Activated CD8-positive, alpha-beta memory T cell treated with anti-CD3 and anti-CD28 coated beads, Interleukin-2, amount 50 U/mL, for 24 hours (primary cell): ENCODE data around the gene KSR1.
"Not testable (repeated sequence)": the region's sequence is repeated elsewhere in the genome, so short reads cannot be mapped to it uniquely, and the experiment has no call there.

Experiments
- DNase-seq: peaks from one replicate; pipeline ENCODE4 v3.0.0-alpha.2; 2020; ENCODE audit errors: extremely low read depth

Gene KSR1

DNA sequence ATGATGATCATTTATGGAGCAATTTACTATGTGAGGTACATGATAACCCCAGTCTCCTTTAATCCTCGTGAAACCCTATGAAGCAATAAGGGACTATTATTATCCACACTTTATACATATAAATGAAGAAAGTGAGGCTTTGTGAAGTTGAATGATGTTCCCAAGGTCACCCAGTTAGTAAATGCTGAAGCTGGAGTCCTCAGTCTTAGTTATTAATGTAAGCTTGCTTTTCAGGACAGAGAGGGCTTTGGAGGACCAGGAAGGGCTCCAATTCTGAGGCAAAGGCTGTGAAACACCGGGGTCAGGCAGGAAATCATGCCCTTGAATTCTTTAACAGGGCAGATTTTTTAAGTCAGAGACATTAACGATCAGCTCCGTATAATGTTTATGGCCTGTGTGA is 36.8 kb downstream of the KSR1 start:
- DNase-seq, result no peak

DNA sequence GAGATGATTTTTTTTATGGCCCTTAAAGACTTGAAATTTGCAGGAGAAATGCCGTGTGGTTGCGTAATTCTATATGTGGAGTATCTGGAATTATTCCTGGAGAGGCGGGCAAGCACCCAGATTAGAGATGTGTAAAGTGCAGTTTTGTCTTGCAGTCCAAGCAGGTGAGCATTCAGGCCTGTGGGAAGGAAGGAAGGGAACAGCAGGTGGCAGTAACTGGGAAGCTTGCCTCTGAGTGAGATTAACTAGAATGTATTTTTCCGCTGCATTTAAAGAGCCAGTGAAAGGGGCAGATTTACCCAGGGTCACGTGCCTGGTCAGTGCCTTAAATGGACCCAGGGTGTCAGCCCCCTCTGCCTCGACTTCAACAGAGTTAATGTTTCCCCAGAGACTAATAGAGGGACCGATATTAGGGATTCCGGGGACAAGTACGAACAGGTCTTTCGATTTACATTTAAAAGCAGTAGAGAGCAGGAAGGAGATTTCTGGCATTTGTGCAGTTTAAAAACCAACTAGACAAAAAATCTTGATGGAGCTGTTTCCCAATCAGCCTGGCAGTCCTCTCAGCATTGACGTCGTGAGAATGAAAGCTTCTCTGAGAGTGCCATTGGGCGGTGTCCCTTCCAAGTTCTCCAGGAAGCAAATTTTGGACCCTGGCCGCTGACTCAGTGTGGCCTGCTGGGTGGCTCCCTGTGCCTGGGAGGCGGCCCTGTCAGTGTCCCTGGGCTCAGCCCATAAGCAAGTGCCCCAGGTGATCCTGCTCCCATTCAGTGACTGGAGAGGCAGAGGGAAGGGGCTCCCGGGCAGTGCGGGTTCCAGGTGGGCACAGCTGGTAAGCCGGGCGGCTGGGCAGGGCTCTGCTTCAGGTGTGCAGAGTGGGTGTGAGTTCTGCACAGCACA is 38.2 kb downstream of the KSR1 start:
- DNase-seq, result no peak

DNA sequence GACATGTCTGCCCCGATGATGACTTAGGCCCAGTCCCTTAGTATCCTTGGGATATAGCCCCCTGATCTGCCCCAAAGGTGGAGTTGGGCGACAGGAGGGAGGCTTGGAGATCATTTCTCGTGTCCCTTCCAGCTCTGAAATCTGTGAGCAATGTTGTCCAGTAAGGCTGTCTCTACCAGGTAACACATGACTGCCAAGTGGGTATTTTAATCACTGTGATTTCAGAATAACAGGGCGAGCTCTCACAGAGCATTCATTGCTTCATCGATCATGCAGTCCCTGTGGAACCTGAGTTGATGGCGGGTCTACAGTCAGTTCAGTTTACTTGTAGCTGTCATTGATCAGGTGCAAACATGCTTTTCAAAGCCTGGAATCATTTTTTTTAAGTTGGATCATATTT is 39.2 kb downstream of the KSR1 start:
- DNase-seq, result no peak

DNA sequence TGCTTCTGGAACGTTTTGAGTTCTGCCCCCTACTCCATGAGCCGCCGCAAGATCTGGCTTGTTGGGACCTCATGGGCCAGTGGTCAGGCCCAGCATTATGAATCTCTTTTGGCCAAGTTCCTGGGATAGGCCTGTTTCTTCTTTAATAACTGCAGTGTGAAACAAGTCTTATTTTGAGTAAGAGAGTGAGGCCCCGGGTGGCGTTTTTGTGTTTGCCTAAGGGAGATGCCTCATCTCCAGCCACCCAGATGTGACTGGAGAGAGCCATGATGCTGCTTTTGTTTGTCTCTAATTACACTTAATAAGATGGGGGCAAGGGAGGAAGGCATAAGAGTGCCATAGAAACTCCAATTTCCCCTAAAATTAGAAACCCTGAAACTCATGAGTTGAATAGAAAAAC is 39.8 kb downstream of the KSR1 start:
- no peak for DNase-seq

DNA sequence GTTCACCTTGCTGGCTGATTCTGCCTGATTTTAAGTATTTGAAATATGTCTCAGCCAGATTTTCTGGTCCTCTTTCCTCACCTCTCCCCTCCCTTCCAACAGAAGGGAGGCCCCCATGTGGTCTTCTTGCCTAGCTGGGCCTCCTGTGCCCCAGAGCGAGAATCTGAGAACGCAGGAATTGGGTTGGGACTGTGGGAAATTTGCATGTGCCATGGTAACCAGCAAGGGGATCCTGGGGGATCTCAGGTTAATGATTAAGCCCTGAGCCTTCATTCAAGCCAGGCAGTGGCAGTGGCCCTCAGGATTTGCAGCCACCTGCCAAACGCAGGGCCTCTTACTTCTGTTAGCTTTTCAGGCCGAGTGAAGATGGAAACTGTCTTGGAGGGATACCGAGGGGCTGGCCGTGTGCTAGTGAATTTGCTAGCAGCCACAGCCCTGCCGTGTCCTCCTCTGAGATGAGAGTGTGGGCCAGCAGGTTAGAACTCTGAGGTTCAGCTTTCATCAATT is 40.2 kb downstream of the KSR1 start:
- no peak for DNase-seq

DNA sequence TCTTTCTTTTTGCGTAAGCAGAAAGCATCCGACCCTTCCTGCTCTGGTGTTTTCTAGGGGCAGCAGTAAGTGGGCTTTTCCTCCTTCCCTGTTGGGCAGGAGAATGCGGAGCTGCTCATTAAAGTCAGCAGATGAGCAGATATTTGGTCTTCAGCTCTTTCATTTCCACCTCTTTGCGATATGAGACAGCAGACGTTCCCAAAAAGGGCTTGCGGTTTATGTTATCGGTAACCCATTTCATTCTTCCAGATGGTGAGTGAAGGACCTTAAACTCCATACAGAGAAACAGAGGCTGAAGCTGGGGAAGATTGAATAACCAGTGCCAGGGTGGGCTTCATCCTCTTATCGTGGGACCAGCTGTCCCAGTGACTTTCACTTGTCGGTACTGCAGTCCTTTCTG is 40.7 kb downstream of the KSR1 start:
- no peak for DNase-seq

DNA sequence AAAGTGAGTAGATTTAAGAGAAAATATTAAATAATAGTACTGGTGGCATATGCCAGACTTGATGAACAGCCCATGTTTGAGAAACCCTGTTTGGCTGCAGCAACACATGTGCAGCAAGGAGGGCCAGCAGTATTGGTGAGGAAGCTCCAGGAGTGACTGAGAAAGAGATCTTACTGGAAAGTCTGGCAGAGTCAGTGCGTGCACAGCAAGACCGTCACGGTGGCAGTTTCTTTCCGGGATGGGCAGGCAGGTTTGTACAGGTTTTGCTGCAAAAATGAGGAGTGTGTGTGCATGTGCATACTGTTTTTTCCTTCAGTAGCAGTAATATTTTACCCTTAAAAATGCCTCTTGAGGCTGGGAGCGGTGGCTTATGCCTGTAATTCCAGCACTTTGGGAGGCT is 41.4 kb downstream of the KSR1 start:
- no peak for DNase-seq

DNA sequence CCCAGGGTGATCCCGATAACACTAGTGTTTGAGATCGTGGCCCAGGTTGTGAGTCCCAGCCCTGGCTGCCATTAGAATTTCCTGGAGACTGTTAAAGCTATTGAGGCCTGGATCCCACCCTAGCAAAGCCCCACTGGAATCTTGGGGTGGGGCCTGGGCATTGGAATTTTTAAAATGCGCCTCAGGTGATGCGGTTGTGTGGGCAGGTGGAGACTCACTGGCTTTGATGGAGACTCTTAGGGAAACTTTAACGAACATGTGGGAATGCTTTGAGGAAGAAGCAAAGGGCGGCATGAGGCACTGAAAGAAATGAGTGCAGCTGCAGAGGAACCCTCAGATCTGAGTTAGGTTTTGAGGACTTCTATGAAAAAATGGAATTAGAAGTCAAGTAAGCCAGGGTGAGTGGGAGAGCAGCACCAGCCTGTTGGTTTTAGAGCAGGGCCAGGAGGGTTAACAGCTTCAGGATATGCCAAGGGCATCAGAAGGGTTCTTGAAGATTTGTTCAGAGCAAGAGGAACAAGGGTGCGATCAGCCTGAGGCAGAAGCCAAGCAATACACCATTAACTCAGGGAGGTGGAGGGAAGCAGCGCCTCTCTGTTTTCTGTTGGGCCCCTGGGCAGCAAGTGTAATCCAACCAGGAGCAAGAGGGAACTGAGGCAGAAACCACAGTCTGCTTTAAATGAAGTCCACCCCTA is 42.5 kb downstream of the KSR1 start:
- DNase-seq, result no peak

DNA sequence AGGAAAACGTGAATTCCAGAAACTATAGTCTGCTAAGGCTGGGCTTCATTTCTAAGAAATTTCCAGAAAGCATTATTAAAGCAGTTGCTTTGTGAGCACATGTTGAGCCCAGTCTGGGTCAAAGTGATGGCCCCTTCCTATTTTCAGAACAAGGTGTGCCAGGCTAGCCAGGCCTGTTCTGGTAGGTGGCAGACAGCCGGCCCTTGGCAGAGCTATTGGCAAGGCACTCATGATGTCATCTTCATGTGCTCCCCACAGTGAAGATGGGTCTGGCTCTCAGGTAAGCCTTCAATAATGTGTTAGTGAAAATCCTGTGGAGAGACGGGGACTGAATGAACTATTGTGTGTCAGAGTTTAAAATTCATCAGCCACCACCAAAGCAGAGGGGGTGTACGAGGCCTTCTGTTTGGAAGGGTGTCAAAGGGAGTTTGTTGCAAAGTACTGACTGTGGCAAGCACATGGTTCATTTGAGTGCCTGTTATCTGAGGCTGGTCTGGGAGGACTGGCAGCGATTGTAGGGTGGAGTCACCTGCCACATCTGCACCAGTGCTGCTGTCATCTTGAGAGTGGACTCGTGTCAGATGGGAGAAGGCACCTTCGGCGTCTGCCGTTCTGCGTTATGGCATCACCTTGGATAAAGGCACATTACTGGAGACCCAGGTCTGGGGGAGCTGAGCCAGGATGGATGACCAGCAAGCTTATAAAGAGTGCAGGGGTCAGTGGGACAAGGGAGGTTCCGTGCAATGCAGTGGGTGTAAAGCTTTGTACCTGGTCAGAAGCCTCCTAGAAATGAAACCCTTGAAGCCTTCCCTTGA is 43.4 kb downstream of the KSR1 start:
- no peak for DNase-seq

DNA sequence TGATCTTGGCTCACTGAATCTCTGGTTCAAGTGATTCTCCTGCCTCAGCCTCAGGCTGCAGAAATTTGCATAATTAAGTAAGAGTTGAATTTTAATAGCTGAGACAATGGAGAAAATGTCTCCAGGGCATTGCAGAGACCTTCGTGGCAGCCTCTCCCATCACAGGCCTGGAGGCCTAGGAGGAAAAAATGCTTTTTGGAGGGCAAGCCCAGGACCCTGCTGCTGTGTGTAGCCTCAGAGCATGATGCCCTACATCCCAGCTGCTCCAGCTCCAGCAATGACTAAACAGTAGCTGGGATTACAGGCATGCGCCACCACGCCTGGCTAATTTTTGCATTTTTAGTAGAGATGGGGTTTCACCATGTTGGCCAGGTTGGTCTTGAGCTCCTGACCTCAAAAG is 45.1 kb downstream of the KSR1 start:
- DNase-seq, result not testable (repeated sequence)

DNA sequence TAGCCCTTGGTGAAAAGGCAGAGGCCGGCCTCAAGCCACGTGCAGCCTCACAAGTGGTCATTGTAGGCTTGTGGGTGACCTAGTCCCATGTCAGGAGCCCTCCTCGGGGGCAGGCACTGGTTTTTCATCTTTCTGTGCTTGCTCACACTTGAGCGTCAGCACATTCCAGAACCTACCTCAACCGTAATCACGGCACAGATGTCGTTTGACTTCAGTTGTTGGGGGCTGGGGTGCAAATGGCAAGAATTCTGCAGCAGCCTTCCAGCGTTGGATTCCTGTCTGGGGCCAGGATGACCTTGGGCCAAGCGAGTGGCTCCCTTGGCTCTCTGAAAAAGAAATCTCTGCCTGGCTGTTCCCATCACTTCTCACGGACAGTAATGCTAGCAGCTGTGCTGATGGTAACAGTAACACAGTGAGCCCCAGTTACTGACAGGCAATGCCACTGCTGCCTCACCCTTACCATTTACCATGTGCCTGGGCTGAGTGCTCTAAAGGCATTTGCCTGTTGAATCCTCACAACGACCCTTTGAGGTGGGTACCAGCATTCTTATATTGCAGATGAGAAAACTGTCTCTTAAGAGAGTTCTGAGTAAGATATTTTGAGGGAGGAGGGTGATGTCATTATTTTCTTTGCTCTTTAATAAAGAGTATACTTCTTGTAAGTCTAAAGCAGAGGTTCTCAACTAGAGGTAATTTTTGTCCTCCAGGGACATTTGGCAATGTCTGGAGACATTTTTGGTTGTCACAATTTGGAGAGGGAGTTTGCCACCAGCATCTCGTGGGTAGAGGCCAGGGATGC is 46.5 kb downstream of the KSR1 start:
- no peak for DNase-seq

DNA sequence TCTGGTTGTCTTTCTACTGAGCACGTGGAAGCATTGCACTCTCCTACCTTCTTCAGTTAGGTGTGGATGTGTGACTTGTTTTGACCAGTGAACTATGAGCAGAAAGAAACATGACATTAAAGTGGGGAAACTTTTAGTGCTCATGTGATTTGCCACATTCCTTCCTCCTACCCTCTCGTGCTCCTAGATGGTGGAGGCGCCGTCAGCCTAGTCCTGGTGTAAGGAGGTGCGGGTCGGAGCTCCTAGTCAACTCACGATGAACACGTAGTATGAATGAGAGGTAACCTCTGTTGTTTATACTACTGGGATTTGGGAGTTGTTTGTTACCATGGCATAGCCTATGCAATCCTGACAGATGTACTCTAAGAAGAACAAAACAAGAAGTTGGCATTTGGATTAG is 47.4 kb downstream of the KSR1 start:
- no peak for DNase-seq

DNA sequence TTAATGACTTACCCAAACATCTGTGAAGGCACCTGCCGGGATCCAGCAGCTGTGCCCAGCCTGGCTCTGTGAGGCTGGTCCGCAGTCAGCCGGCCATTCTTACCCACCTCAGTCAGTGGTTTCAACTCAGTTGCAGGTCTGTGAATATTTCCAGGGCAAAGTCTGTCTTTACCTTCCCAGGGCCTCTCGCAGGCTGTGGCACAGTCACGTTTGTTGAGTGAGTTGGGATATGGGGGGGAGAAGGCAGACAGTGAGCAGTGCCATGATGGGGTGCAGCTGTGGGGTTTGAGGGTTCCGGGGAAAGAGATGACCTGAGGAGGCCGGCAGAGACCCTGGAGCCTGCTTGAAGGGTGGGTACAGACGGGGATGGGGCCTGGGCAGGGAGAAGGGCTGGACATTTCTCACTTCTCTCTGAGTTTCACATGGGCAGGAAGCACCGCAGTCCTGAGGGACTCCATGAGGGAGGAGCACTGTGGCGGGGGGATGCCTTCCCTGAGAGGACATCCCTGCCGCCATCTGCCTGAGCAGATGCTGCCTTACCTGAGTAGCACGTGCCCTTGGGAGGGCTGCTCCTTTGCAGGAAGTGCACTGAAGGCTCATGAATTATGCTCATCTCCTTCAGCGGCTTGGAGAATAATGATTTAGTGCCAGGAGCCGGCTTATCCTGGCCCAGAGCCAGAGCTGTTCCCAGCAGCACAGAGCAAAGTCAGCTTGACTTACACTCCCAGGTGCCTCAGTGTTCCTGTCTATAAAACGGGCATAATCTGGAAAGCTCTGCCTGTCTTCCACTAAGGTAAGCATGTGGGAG is 48.1 kb downstream of the KSR1 start:
- DNase-seq, result no peak

DNA sequence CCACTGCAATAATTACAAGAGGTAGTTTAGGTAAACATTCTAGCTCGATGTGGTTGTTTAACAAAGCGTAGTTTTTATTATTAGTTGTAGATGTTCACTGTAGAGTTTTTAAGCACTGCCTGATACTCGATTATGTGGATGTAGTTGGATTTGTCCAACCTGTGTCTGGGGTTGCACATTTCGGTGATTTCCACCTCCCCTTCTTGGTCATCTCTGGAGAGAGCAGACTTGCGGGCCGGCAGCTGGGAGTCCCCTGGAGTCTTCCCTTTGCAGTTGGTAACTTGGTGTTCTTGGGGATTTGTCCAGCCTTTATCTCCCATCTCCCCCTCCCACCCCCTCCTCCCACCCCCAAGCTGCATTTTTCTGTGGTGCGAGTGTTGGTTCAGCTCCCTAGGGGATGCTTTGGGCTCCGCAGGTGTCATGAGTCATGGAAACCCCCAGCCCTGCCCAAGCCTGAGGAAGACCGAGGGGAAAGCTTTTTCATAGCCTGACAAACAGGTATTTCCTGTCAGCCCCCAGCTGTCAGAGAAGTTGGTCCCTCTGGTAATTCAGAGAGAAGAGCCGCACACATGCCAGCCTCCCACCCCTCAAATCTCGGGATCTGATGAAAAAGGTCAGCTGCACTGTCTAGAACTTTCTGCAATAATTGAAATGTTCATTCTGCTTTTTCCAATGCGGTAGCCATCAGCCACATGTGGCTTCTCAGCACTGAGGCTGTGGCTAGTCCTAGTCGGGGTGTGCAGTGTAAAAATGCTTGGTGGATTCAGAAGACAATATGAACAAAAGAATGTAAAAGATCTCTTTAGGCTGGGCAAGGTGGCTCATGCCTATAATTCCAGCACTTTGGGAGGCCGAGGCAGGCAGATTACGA is 50.3 kb downstream of the KSR1 start:
- DNase-seq, result no peak

DNA sequence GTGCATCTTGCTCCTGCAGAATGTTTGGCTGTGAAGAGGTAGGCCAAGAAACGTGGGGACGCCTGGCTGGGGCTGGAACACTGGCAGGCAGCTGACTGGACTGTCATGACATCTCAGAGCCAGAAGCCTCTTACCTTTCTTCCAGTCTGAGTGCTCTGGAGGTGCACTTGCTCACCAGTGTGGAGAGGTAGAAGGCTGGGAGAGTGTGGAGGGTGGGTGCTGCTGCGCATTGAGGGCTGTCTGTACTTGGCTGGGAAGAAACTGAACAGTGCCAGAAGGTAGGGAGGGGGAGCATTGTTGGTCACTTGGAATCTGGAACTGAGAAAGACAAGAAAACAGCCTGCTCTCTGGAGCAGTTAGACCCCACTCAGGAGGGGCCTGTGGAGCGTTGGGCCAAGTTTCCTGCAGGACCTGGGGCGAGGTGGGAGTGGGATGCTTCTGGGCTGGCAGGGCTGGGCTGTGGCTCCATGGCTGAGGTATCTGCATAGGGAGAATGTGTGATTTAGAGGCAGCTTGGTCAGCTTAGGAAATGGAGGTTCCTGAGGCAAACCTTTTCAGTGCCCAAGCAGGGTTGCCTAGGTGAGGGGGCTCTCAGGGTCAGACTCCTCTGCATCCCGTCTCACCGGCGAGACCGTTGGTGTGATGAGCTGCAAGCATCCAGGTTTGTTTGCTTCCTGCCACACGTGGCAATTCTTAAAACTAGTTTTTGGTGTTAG is 55.1 kb downstream of the KSR1 start:
- no peak for DNase-seq

DNA sequence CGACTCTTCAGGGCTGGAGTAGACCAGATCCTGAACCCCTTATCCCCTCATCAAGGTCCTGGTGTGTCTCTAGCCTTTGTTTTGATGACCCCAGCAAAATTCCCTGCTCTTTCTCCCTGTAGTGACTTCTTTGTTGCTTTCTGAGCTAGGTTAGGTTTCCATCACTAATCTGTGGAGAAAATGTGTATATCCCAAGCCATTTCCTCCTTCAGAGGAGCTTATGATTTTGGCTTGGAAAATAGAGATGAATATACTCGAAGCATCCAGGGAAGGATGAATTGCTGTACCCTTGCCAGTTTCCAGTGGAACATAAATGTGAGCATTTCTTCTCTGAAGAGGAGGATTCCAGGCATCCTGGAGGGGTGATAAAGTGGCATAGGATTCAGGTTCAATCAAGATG is 55.8 kb downstream of the KSR1 start:
- DNase-seq, result no peak

DNA sequence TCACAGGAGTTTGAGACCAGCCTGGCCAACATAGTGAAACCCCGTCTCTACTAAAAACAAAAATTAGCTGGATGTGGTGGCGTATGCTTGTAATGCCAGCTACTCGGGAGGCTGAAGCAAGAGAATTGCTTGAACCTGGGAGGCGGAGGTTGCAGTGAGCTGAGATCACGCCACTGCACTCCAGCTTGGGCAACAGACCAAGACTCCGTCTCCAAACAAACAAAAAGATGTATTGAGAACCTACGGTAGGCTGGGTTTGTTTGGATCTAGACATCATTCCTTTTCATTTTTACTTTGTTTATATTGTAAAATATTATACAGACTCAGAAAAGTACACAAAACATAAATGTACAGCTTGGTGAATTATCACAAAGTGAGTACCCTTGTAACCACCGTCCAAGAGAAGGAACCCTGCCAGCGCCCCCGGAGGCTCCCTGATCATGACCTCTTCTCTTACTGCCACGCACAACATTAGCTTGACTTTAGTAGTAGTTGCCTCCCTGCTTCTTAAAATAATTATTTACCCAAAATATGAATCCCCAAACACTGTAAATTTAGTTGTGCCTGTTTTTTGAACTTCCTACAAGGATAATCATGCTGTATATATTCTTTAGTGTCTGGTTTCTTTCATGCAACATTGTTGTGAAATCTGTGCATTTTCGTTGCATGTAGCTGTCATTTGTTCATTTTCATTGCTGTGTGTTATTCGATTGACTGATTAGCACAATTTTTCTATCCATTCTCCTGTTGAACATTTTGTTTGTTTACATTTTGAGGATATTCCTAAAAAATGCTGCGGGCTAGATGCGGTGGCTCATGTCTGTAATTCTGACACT is 56.5 kb downstream of the KSR1 start:
- no peak for DNase-seq

DNA sequence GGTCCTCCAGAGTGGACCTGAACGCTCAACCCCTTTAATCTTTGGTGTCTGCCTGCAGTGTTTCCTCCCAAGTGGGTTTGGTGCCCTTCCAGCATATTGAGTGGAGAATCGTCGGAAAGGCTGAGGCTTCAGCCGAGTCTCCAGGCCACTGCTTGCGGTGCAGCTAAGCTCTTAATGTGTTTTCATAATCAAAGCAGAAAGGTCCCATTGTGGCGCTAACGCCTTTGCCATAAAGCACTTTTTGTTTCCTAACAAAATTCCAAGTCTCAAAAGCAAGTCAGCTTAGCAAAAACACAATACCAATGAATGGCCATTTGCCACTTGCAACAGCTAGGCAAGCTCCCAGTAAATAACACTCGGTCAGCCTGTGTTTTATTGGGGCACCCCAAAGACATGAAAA is 57.6 kb downstream of the KSR1 start:
- no peak for DNase-seq
